ENCODE measurements around the gene MICB. TPM values are rescaled to one million over a fixed set of nuclear protein-coding genes. Genes with fewer than 3 reads are reported as not detected.

Gene MICB
- total RNA-seq, 1 experiment from 2014 or later: 72.1 TPM

- intact Hi-C loops (cut with micrococcal nuclease; ENCODE audit: unreplicated experiment): no loop called here
- ChIA-PET CTCF (no interaction called here), POLR2A (interaction anchor here (0.7 kb wide), 1 partner anchor 9 kb away, joined by 13 read pairs; no protein-coding TSS in a partner anchor)
- in situ Hi-C loops (cut with HindIII; ENCODE audit: low pct_unique_long_range_greater_than_20kb, low sequenced_read_pairs): no loop called here
- no peaks in the 10 kb centered on the region for H3K9me3 ChIP-seq (ENCODE audit: control insufficient read depth, insufficient read depth, low read depth, low read length)
- TF ChIP-seq SIN3A (IDR thresholded peaks at IDR 0.05; ENCODE audit: borderline replicate concordance, insufficient read depth, low read depth, low read length) (no peak), POLR2AphosphoS5 (IDR thresholded peaks at IDR 0.05; ENCODE audit: low read depth, low read length) (no peak), TCF7L2 (IDR thresholded peaks at IDR 0.05; ENCODE audit: low read depth, low read length) (no peak), REST (IDR thresholded peaks at IDR 0.05; ENCODE audit: insufficient read depth in 1 of 2, low read depth in 2 of 2, low read length in 1 of 2) (no peak)
- TF ChIP-seq, protein P1, sequence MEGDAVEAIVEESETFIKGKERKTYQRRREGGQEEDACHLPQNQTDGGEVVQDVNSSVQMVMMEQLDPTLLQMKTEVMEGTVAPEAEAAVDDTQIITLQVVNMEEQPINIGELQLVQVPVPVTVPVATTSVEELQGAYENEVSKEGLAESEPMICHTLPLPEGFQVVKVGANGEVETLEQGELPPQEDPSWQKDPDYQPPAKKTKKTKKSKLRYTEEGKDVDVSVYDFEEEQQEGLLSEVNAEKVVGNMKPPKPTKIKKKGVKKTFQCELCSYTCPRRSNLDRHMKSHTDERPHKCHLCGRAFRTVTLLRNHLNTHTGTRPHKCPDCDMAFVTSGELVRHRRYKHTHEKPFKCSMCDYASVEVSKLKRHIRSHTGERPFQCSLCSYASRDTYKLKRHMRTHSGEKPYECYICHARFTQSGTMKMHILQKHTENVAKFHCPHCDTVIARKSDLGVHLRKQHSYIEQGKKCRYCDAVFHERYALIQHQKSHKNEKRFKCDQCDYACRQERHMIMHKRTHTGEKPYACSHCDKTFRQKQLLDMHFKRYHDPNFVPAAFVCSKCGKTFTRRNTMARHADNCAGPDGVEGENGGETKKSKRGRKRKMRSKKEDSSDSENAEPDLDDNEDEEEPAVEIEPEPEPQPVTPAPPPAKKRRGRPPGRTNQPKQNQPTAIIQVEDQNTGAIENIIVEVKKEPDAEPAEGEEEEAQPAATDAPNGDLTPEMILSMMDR (IDR thresholded peaks at IDR 0.05): no peak
- ATAC-seq: no peak
- BruUV-seq (replicated peaks): no TSS peak
- H3K27me3 ChIP-seq (ENCODE audit: control insufficient read depth, insufficient read depth, low read length): no peaks in the 10 kb centered on the region
- peaks cover 49% of the 10 kb centered on the region for H3K36me3 ChIP-seq (ENCODE audit: control insufficient read depth, insufficient read depth, low read length)
- H3K4me3 ChIP-seq (ENCODE audit: low read depth in 2 of 2, low read length in 2 of 2): no peak overlapping the region
- peaks cover 9% of the 10 kb centered on the region for H3K4me1 ChIP-seq (ENCODE audit: control insufficient read depth, insufficient read depth, low read length)
- no peak for DNase-seq (ENCODE audit: low read depth, low spot score)
- no peak overlapping the region for H3K27ac ChIP-seq (ENCODE audit: low read length)
These were observed 36.1 kb downstream of the MICB start for GRCh38 chr6:31534011-31534410.

DNA sequence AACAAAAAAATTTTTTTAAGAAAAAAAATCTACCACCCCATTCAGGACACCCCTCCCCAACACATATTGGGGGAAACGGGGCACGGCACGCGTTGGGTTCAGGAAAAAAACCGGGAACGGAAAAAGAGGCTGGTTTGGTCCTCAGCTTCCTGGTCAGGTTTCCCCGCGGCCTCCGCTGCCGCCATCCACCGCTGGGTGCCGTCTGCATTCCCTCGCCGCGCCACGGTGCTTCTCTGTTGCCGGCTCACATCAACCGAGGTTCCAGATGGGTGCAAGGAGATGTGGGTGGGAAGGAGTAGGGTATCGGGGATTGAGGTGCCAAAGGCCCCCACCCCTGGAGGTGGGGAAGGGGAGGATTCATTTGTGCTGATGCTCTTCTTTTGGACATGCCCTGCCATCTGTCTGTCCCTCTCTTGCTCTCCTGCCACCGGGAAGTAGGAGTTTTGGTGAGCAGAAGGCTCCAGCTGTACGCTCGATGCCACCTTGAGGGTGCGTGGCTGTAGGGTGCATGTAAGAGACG, 36.6 kb downstream of the MICB start:
- Histone ChIP-seq H3K36me3 (ENCODE audit: control insufficient read depth, insufficient read depth, low read length) (peaks cover 52% of the 10 kb centered on the region), H3K27me3 (ENCODE audit: control insufficient read depth, insufficient read depth, low read length) (no peaks in the 10 kb centered on the region), H3K27ac (ENCODE audit: low read length) (no peak overlapping the region), H3K4me3 (ENCODE audit: low read depth in 2 of 2, low read length in 2 of 2) (no peak overlapping the region), H3K4me1 (ENCODE audit: control insufficient read depth, insufficient read depth, low read length) (peaks cover 11% of the 10 kb centered on the region), H3K9me3 (ENCODE audit: control insufficient read depth, insufficient read depth, low read depth, low read length) (no peaks in the 10 kb centered on the region)
- ATAC-seq: no peak
- POLR2A ChIA-PET: no interaction called here
- in situ Hi-C loops (cut with HindIII; ENCODE audit: low pct_unique_long_range_greater_than_20kb, low sequenced_read_pairs): no loop called here
- intact Hi-C loops (cut with micrococcal nuclease; ENCODE audit: unreplicated experiment): no loop called here
- BruUV-seq (replicated peaks): no TSS peak
- CTCF ChIA-PET: no interaction called here
- no peak for DNase-seq (ENCODE audit: low read depth, low spot score)
- TF ChIP-seq REST (IDR thresholded peaks at IDR 0.05; ENCODE audit: insufficient read depth in 1 of 2, low read depth in 2 of 2, low read length in 1 of 2): no peak
- no peak for TF ChIP-seq POLR2AphosphoS5 (IDR thresholded peaks at IDR 0.05; ENCODE audit: low read depth, low read length)
- TF ChIP-seq SIN3A (IDR thresholded peaks at IDR 0.05; ENCODE audit: borderline replicate concordance, insufficient read depth, low read depth, low read length): no peak
- TF ChIP-seq, protein P1 (IDR thresholded peaks at IDR 0.05): no peak
- TF ChIP-seq TCF7L2 (IDR thresholded peaks at IDR 0.05; ENCODE audit: low read depth, low read length): no peak
